Fibroblast of mammary gland (primary cell): ENCODE results near the gene FGD6.
A peak's percentile ranks its signal among the peaks of the same experiment; 100 is the strongest.

Experiments used
- DNase-seq: peaks from one replicate; pipeline ENCODE4 v3.0.0-alpha.2; 2010; ENCODE audit warnings: low read depth
- H3K4me3 ChIP-seq: 2 replicates; pipeline ENCODE4 v1.5.1; 2011; ENCODE audit warnings: low read depth, mild to moderate bottlenecking, low read length, moderate library complexity; ENCODE audit not compliant: control insufficient read depth
- CTCF ChIP-seq: conservative IDR thresholded peaks from 2 replicates; pipeline ENCODE4 v1.5.1; 2011; ENCODE audit warnings: low read depth, low read length, inconsistent platforms; ENCODE audit not compliant: control insufficient read depth, insufficient read depth

FGD6 gene

DNA sequence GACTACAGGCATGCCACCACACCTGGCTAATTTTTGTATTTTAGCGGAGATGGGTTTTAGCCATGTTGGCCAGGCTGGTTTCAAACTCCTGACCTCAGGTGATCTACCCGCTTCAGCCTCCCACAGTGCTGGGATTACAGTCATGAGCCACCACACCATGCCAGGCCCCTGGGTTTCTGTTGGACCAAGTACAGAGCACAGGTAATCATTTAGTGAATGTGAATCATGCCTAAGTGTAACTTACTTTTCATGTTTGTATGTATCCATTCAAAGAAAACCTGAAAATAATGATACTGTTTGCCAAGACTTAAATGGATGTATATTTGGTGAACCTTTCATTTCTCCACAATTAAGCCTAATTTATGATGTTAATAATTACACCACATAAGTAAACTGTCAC is 65.9 kb downstream of the FGD6 start:
- DNase-seq: no peak
- no peak for TF ChIP-seq CTCF
- no peak overlapping the region for H3K4me3 ChIP-seq

- no peak for DNase-seq
- no peak for TF ChIP-seq CTCF
- no peak overlapping the region for H3K4me3 ChIP-seq
Observed at GRCh38 chr12:95150501-95150900, 66.8 kb downstream of the FGD6 start.

- TF ChIP-seq CTCF: no peak
- DNase-seq: no peak
- H3K4me3 ChIP-seq: no peak overlapping the region
Observed at GRCh38 chr12:95147866-95148265, 69.4 kb downstream of the FGD6 start.

GRCh38 chr12:95146769-95147168 is 70.5 kb downstream of the FGD6 start:
- H3K4me3 ChIP-seq: no peak overlapping the region
- DNase-seq: no peak
- TF ChIP-seq CTCF: no peak

DNA sequence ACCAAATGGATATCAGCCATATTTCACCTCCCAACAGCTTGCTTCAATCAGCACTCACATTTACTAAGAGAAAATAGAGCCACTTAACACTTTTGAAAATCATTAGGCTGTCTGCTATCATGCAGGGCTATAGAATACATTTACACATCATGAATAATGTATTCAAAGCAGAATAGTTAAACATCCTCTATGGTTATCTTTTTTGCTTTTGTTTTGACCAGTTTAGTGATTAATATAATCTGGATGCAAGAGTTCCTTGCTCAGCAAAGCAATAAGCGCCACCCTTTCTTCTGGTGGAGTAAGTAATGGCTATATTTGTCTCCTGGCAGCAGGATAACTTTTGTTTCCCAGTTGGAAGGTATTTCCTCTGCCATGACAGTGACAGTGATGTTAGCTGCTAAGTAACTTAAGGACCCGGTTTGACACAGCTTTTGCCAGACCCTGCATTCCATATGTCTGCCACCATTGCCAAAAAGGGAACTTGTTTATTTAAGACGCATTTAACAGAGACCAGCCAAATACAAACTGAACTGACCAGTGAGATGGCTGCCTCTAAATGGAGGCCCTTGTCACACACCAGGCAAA is 73.6 kb downstream of the FGD6 start:
- no peak for TF ChIP-seq CTCF
- no peak overlapping the region for H3K4me3 ChIP-seq

DNA sequence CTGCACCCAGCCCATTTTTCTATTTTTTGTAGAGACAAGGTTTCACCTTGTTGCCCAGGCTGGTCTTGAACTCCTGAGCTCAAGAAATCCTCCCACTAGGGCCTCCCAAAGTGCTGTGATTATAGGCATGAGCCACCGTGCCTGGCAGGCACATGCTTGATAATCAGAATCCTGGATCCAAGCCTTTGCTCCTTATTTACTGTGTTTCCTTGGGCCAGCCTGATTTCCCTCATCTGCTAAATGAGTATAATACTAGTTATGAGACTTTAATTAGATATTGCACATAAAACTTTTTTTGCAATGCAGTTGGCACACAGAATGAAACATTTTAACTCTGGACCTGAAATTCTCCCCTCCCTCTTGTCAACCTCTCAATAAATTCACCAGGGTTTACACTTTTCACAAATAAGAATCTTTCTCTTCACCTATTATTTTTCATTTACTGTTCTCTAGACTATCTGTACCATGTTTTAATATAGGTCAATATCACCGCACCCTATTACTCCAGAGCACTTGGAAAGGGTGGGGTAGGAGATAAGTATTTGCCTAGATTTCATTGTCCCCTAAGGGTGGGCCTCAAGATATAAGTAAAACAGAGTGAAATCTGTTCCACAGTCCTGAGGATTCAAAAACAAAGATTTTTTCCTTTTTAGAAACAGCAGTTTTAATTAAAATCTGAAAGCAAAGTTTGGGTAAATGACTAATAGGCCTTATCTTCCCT is 74.7 kb downstream of the FGD6 start:
- TF ChIP-seq CTCF: no peak
- no peak overlapping the region for H3K4me3 ChIP-seq
- no peak for DNase-seq

More for the DNA sequence above, 73.6 kb downstream of the FGD6 start:
- peak; percentile 7 for DNase-seq
